Parathyroid adenoma (tissue), 2 donors: ENCODE results near the gene FAM83F.

ENCODE experiments used
- H2AFZ ChIP-seq: fragments of 300-600 bp; sonication (generic); one replicate; pipeline ENCODE4 v1.7.0; 2017; ENCODE audit warnings: antibody characterized with exemption, mild to moderate bottlenecking
- H3K27ac ChIP-seq: fragments of 300-600 bp; sonication (generic); one replicate; pipeline ENCODE4 v1.7.0; 2017
- H3K27me3 ChIP-seq: fragments of 300-600 bp; sonication (generic); one replicate; pipeline ENCODE4 v1.7.0; 2017; ENCODE audit warnings: low read length; ENCODE audit not compliant: control insufficient read depth, insufficient read depth
- H3K36me3 ChIP-seq: fragments of 300-600 bp; sonication (generic); one replicate; pipeline ENCODE4 v1.7.0; 2017; ENCODE audit warnings: low read length; ENCODE audit not compliant: control insufficient read depth, insufficient read depth
- H3K4me1 ChIP-seq: fragments of 300-600 bp; sonication (generic); one replicate; pipeline ENCODE4 v1.7.0; 2017; ENCODE audit warnings: control low read depth
- H3K4me2 ChIP-seq: fragments of 300-600 bp; sonication (generic); one replicate; pipeline ENCODE4 v1.7.0; 2017; ENCODE audit warnings: low read length
- H3K4me3 ChIP-seq: fragments of 300-600 bp; sonication (generic); one replicate; pipeline ENCODE4 v1.7.0; 2017; ENCODE audit warnings: low read depth, low read length
- H3K79me2 ChIP-seq: fragments of 300-600 bp; sonication (generic); one replicate; pipeline ENCODE4 v1.7.0; 2017; ENCODE audit warnings: control low read depth
- H3K9ac ChIP-seq: fragments of 300-600 bp; sonication (generic); one replicate; pipeline ENCODE4 v1.7.0; 2017; ENCODE audit warnings: mild to moderate bottlenecking
- H3K9me3 ChIP-seq: fragments of 300-600 bp; sonication (generic); one replicate; pipeline ENCODE4 v1.7.0; 2017; ENCODE audit warnings: low read length; ENCODE audit not compliant: control insufficient read depth
- TF ChIP-seq, protein P1 (sequence below): fragments of 300-600 bp; sonication (generic); IDR thresholded peaks from one replicate; pipeline ENCODE4 v1.7.0; 2017; ENCODE audit warnings: antibody characterized with exemption, mild to moderate bottlenecking
- donor health status: primary hyperparathyroidism.

The FAM83F gene

DNA sequence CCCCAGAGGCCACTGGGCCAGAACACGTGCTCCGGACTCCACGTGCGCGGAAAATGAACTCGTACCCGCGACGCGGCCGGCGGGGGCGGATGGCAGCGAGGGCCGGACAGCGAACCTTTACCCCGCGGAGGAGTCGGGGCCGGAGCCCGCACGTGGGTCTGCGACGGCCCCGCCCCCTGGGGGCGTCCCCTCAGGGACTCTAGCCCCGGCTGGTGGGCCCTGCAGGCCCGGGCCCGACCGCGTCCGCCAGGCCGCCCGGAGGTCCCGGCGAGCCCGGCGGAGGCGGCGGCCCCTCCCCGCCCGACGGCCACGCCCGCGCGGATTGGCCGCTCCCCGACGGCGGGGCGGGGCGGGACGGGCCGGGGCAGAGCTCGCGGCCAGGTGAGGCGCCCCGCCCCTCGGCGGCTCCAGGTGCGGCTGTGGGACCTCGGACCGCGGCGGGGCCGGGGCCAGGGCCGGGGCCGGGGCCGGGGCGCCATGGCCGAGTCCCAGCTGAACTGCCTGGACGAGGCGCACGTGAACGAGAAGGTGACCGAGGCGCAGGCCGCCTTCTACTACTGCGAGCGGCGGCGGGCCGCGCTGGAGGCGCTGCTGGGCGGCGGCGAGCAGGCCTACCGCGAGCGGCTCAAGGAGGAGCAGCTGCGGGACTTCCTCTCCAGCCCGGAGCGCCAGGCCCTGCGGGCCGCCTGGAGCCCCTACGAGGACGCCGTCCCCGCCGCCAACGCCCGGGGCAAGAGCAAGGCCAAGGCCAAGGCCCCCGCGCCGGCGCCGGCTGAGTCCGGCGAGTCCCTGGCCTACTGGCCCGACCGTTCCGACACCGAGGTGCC is at the start of gene FAM83F:
Gene FAM83F, plus strand, starts transcription at position 389 of the 827 bp plus-strand sequence. Its CDS starts 89 bp downstream, at position 478.
- H3K4me3 ChIP-seq, result peak within 1 kb of the TSS; percentile 87
- H3K27me3 ChIP-seq, result no peaks in the 10 kb centered on the region
- H3K79me2 ChIP-seq, result no peaks in the 10 kb centered on the region
- TF ChIP-seq, protein P1, sequence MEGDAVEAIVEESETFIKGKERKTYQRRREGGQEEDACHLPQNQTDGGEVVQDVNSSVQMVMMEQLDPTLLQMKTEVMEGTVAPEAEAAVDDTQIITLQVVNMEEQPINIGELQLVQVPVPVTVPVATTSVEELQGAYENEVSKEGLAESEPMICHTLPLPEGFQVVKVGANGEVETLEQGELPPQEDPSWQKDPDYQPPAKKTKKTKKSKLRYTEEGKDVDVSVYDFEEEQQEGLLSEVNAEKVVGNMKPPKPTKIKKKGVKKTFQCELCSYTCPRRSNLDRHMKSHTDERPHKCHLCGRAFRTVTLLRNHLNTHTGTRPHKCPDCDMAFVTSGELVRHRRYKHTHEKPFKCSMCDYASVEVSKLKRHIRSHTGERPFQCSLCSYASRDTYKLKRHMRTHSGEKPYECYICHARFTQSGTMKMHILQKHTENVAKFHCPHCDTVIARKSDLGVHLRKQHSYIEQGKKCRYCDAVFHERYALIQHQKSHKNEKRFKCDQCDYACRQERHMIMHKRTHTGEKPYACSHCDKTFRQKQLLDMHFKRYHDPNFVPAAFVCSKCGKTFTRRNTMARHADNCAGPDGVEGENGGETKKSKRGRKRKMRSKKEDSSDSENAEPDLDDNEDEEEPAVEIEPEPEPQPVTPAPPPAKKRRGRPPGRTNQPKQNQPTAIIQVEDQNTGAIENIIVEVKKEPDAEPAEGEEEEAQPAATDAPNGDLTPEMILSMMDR, result no peak
- H3K4me2 ChIP-seq, result peak within 1 kb of the TSS; percentile 95
- peak within 1 kb of the TSS; percentile 76 for H3K9ac ChIP-seq
- H2AFZ ChIP-seq, result peak within 1 kb of the TSS; percentile 76
- H3K36me3 ChIP-seq, result no peaks in the 10 kb centered on the region
- H3K4me1 ChIP-seq, result no peaks in the 10 kb centered on the region
- H3K27ac ChIP-seq, result peak within 1 kb of the TSS; percentile 39
- H3K9me3 ChIP-seq, result no peaks in the 10 kb centered on the region

- no peaks in the 10 kb centered on the region for H3K4me1 ChIP-seq
- no peak overlapping the region for H3K27ac ChIP-seq
- H3K27me3 ChIP-seq, result no peaks in the 10 kb centered on the region
- no peak overlapping the region for H3K9ac ChIP-seq
- no peaks in the 10 kb centered on the region for H3K79me2 ChIP-seq
- no peak overlapping the region for H3K4me2 ChIP-seq
- H3K9me3 ChIP-seq, result no peaks in the 10 kb centered on the region
- TF ChIP-seq, protein P1, result no peak
- H2AFZ ChIP-seq, result no peak overlapping the region
- no peak overlapping the region for H3K4me3 ChIP-seq
- H3K36me3 ChIP-seq, result no peaks in the 10 kb centered on the region
Observed at GRCh38 chr22:39946126-39946502, 48.6 kb upstream of the FAM83F start.

DNA sequence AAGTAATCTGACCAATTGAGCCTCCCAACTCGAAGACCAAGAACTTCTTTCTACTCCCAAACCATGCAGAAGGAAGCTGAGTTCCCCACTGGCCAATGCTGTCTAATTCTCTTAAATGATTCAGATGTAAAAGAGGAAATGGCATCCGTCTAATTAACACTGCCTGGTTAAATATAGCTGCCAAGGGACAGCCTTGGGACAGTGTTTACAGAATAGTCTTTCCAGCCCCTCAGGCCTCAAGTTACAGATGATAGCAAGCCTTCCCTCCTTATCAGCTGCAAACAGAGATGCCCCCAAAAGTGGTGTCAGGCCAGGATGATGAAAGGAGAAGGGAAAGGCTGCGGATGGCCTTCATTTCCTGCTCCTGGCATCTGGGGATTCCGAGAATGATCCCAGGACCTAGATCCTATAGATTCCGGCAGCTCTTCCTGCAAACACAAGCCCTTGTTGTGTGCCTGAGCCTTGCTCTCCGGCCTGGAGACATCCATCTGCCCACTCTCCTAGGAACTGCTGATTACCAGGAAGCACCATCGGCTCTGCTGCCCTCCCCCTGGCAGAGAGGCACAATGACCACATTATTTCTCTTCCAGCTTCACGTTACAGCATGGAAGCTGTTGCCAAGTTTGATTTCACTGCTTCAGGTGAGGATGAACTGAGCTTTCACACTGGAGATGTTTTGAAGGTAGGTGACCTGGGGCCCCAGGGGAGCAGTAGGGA is 48.1 kb upstream of the FAM83F start:
- no peak overlapping the region for H3K4me2 ChIP-seq
- no peaks in the 10 kb centered on the region for H3K27me3 ChIP-seq
- H3K79me2 ChIP-seq, result no peaks in the 10 kb centered on the region
- no peaks in the 10 kb centered on the region for H3K36me3 ChIP-seq
- H3K4me3 ChIP-seq, result no peak overlapping the region
- TF ChIP-seq, protein P1, result no peak
- H3K9me3 ChIP-seq, result no peaks in the 10 kb centered on the region
- H2AFZ ChIP-seq, result no peak overlapping the region
- no peak overlapping the region for H3K9ac ChIP-seq
- H3K27ac ChIP-seq, result no peak overlapping the region
- no peaks in the 10 kb centered on the region for H3K4me1 ChIP-seq

DNA sequence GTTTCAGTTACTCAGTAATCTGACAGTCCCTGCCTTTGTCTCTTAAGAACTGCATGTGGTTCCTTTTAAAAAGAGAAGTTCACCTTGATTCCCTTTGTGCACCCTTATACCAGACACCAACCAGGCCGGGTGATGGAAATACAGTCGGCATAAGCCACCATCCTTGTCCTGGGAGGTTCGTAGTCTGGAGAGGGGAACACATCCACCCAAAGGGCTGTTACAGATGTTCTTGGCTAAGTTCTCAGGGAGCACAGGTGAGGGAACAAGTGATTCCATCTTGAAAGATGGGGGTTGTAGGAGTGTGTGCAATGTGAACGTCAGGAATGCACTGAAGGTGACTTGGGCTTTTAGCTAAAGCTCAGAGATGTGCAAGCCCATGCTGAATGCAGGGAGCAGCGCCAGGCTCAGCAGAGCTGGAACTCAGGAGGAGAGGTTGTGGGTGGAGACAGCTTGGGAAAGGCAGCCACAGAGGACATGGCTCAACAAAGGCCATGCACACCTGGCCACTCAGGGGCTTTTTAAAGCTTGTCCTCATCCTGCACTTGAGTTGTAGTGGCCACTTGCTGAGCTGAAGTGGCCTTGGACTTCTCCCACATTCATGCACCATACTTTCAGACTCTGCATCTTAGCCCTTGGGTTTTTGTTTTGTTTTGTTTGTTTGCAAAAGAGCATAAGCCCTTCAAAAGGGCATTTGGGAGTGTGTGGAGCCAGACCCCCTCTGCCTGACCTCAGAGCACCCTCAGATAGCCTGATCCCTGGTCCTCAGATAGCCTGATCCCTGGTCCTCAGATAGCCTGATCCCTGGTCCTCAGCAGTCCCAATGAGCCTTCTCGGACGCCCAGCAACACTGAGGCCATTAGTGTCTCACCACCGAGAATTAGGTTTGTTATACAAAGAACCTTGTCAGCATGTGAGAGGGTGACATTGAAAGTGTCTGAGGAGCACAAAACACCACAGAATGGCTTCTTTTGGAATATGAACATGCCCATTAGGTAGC is 47.2 kb upstream of the FAM83F start:
- Histone ChIP-seq H3K79me2 (no peaks in the 10 kb centered on the region), H3K9ac (no peak overlapping the region), H3K4me2 (no peak overlapping the region), H3K4me1 (no peaks in the 10 kb centered on the region), H2AFZ (no peak overlapping the region), H3K4me3 (no peak overlapping the region), H3K36me3 (no peaks in the 10 kb centered on the region), H3K27ac (no peak overlapping the region), H3K9me3 (no peaks in the 10 kb centered on the region), H3K27me3 (no peaks in the 10 kb centered on the region)
- TF ChIP-seq, protein P1, result no peak
